Stimulated activated CD8-positive, alpha-beta memory T cell treated with anti-CD3 and anti-CD28 coated beads, Interleukin-2, amount 100 ng/mL, for 48 hours (primary cell): ENCODE results near the gene COL21A1.
"Not testable (repeated sequence)": the region's sequence is repeated elsewhere in the genome, so short reads cannot be mapped to it uniquely, and the experiment has no call there.

Source experiments
- DNase-seq, 2 donors: peaks; one replicate each; pipeline ENCODE4 v3.0.0-alpha.2; 2020; ENCODE audit warnings: low read depth in 2 of 2

Gene COL21A1

GRCh38 chr6:56048601-56049000, 198.8 kb downstream of the COL21A1 start:
- DNase-seq: no peak

- no peak for DNase-seq
Measured at GRCh38 chr6:56047931-56048540, 199.3 kb downstream of the COL21A1 start.

GRCh38 chr6:56046576-56046975, 200.8 kb downstream of the COL21A1 start:
- DNase-seq: no peak

- no peak for DNase-seq
Measured at GRCh38 chr6:56043761-56044160, 203.6 kb downstream of the COL21A1 start.

GRCh38 chr6:56043076-56043475, 204.3 kb downstream of the COL21A1 start:
- DNase-seq: no peak

- DNase-seq: no peak
Measured at GRCh38 chr6:56041591-56041990, 205.8 kb downstream of the COL21A1 start.

GRCh38 chr6:56040889-56041301, 206.5 kb downstream of the COL21A1 start:
- no peak for DNase-seq

GRCh38 chr6:56040223-56040622, 207.2 kb downstream of the COL21A1 start:
- DNase-seq: no peak

- DNase-seq: no peak
Measured at GRCh38 chr6:56038764-56039163, 208.6 kb downstream of the COL21A1 start.

- no peak for DNase-seq
Measured at GRCh38 chr6:56037601-56038000, 209.8 kb downstream of the COL21A1 start.

- no peak for DNase-seq
Measured at GRCh38 chr6:56036916-56037600, 210.3 kb downstream of the COL21A1 start.

- no peak for DNase-seq
Measured at GRCh38 chr6:56033401-56033800, 214.0 kb downstream of the COL21A1 start.

GRCh38 chr6:56032715-56033260, 214.6 kb downstream of the COL21A1 start:
- no peak for DNase-seq

GRCh38 chr6:56027865-56028264, 219.5 kb downstream of the COL21A1 start:
- DNase-seq: no peak

GRCh38 chr6:56026455-56027180, 220.8 kb downstream of the COL21A1 start:
- DNase-seq: no peak

- no peak for DNase-seq
Measured at GRCh38 chr6:56025795-56026194, 221.6 kb downstream of the COL21A1 start.

- DNase-seq: no peak
Measured at GRCh38 chr6:56024931-56025330, 222.4 kb downstream of the COL21A1 start.

- DNase-seq: no peak
Measured at GRCh38 chr6:56023829-56024228, 223.6 kb downstream of the COL21A1 start.

GRCh38 chr6:56022678-56023077, 224.7 kb downstream of the COL21A1 start:
- no peak for DNase-seq

- DNase-seq: no peak
Measured at GRCh38 chr6:56021943-56022342, 225.4 kb downstream of the COL21A1 start.

GRCh38 chr6:56019973-56020372, 227.4 kb downstream of the COL21A1 start:
- no peak for DNase-seq

GRCh38 chr6:56017198-56017597, 230.2 kb downstream of the COL21A1 start:
- DNase-seq: no peak

GRCh38 chr6:56014039-56014438, 233.3 kb downstream of the COL21A1 start:
- DNase-seq: not testable (repeated sequence)
